Choroid plexus epithelial cell (primary cell): Measurements from ENCODE around the gene KCNAB1.

Experiments
- DNase-seq: peaks from one replicate; pipeline ENCODE4 v3.0.0-alpha.2; 2010; ENCODE audit warnings: low read depth
- H3K4me3 ChIP-seq: 2 replicates; pipeline ENCODE4 v1.5.1; 2011; ENCODE audit warnings: low read depth, mild to moderate bottlenecking, control low read depth, low read length, moderate library complexity
- CTCF ChIP-seq: conservative IDR thresholded peaks from 2 replicates; pipeline ENCODE4 v1.5.1; 2011; ENCODE audit warnings: low read depth, mild to moderate bottlenecking, control low read depth, inconsistent platforms, low read length, moderate library complexity

KCNAB1 gene

DNA sequence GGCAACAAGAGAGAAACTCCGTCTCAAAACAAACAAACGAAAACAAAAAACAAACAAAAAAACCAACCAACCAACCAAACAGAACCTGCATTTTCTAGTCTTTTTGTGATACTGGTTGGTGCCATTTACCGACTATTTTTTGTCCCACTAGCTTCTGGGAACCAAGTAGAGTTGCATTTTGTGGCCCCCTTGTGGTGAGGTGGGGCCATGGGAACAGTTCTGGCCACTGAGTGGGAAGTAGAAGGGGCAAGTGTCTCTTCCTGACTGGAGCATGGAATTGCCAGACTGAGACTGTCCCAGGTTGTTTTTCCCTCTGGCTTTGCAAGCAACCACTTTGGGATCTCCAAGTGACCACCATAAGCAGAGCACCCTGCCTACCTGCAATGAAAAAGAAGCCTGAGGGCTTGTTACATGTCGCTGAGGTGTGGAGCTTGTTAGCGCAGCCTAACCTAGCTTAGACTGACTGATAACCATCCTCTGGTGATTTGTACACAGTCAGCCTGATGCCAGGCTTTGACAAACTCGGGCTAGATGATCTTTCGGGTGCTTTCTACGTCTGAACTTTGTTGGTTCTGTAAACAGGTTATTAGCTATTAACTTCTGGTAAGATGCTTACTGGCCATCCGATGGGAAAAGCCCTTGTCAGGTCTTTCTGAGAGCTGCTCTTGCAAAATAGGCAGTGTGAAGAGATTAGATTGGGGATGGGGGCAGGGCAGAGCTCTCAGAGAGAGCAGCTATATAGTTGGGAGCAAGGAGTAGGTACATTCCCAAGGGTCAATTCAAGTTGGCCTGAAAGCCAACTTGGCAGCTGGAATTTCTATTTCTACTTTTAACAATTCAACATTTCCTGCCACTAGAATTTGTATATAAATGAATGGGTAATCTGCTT, 262.3 kb downstream of the KCNAB1 start:
- TF ChIP-seq CTCF = peak; percentile 94
- DNase-seq = peak; percentile 74
- no peak overlapping the region for H3K4me3 ChIP-seq

- DNase-seq = no peak
- no peak for TF ChIP-seq CTCF
- H3K4me3 ChIP-seq = no peak overlapping the region
Measured at GRCh38 chr3:156383441-156384025, 263.2 kb downstream of the KCNAB1 start.

GRCh38 chr3:156388497-156389448, 268.4 kb downstream of the KCNAB1 start:
- peak; percentile 84 for DNase-seq
- H3K4me3 ChIP-seq = no peak overlapping the region
- TF ChIP-seq CTCF = no peak

DNA sequence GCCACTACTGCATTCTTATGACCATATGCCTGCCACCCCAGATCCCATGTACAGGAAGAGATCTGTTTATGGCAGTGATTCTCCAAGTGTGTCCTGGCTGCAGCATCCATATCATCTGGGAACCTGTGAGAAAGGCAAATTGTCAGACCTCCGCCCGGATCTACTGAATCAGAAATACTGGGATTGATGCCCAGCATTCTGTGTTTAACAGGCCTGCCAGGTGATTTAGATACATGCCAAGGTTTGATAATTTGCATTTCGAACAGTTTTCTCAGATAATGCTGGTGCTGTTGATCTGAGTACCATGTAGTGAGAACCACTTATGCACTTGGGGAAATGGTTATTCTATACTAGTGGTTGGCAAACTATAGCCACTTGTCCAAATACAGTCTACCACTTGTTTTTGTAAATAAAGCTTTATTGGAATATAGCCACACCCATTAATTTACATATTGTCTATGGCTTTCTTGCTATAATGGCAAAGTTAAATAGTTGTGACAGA, 269.1 kb downstream of the KCNAB1 start:
- no peak for TF ChIP-seq CTCF
- no peak overlapping the region for H3K4me3 ChIP-seq
- no peak for DNase-seq

DNA sequence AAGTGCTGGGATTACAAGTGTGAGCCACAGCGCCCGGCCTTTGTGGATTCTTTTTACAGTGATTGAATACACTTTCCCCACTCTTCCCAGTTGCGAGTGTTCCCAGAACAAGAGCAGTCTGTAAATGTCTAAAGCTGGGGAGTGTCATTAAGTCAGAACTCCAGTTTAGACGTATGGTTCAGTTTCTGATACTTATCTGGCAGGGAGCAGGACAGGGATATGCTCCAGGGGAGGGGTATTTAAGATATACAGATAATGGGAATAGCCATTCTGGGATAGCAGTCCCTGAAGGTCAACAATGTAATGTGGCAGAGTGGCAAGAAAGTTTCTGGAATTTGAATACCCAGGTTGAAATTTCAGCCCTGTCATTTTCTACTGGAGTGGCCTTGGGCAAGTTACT, 270.5 kb downstream of the KCNAB1 start:
- TF ChIP-seq CTCF = no peak
- H3K4me3 ChIP-seq = no peak overlapping the region
- DNase-seq = no peak

- no peak overlapping the region for H3K4me3 ChIP-seq
- no peak for DNase-seq
- no peak for TF ChIP-seq CTCF
Measured at GRCh38 chr3:156395961-156396710, 275.8 kb downstream of the KCNAB1 start.
